Panc1 (cell line): ENCODE data around the gene GABRA4. TPM values are rescaled to one million over a fixed set of nuclear protein-coding genes. Genes with fewer than 3 reads are reported as not detected.

Source experiments
- ATAC-seq: fragments of 200-7000 bp; cut with Tn5 transposase; 2 replicates; pipeline ENCODE4 v1.9.1; 2020; ENCODE audit warnings: mild to moderate bottlenecking, moderate library complexity
- BruUV-seq: library from RNA; stranded (reverse); fragments of 400-500 nt; replicated peaks from 2 replicates; lab custom pipeline; 2021; lab: Mats Ljungman, UMichigan
- CTCF ChIA-PET: fragments of 300-600 bp; sonication (Branson Sonifier 250); formaldehyde crosslinking; loops from one replicate; lab custom pipeline; 2022; ENCODE audit warnings: antibody characterized with exemption; lab: Charles Lee
- POLR2A ChIA-PET: fragments of 300-600 bp; sonication (Branson Sonifier 250); formaldehyde crosslinking; loops from one replicate; lab custom pipeline; 2022; ENCODE audit warnings: antibody characterized with exemption; lab: Charles Lee
- DNase-seq: peaks from one replicate; pipeline ENCODE4 v3.0.0-alpha.2; 2010; ENCODE audit warnings: low read depth, low spot score
- H3K27ac ChIP-seq: 2 replicates; pipeline ENCODE4 v1.5.1; 2011; ENCODE audit warnings: mild to moderate bottlenecking, low read length, inconsistent platforms
- H3K27me3 ChIP-seq: fragments of 200-500 bp; sonication (Bioruptor generic); 2 replicates; pipeline ENCODE4 v1.6.0; 2014; ENCODE audit warnings: low read length, inconsistent platforms; ENCODE audit not compliant: control insufficient read depth, insufficient read depth
- H3K36me3 ChIP-seq: fragments of 200-500 bp; sonication (Bioruptor generic); 2 replicates; pipeline ENCODE4 v1.5.1; 2014; ENCODE audit warnings: inconsistent platforms, mild to moderate bottlenecking, low read length, moderate library complexity; ENCODE audit not compliant: control insufficient read depth, insufficient read depth
- H3K4me1 ChIP-seq: 2 replicates; pipeline ENCODE4 v1.5.1; 2011; ENCODE audit warnings: inconsistent platforms, mild to moderate bottlenecking, low read length, moderate library complexity; ENCODE audit not compliant: control insufficient read depth, insufficient read depth
- H3K4me3 ChIP-seq, 2 experiments: 2 replicates each; pipeline ENCODE4 v1.5.1; 2011 to 2012; ENCODE audit warnings: low read depth in 2 of 2, low read length in 2 of 2, mild to moderate bottlenecking in 2 of 2, inconsistent platforms in 1 of 2, moderate library complexity in 1 of 2
- H3K9me3 ChIP-seq: fragments of 200-500 bp; sonication (Bioruptor generic); 2 replicates; pipeline ENCODE4 v1.5.1; 2014; ENCODE audit warnings: low read depth, mild to moderate bottlenecking, inconsistent platforms, low read length, moderate library complexity; ENCODE audit not compliant: control insufficient read depth, insufficient read depth
- POLR2AphosphoS5 ChIP-seq: IDR thresholded peaks from 2 replicates; pipeline ENCODE4 v1.6.1; 2012; ENCODE audit warnings: mild to moderate bottlenecking, low read depth, low read length, moderate library complexity
- SIN3A ChIP-seq: IDR thresholded peaks from 2 replicates; pipeline ENCODE4 v1.6.1; 2012; ENCODE audit warnings: low read depth, mild to moderate bottlenecking, low read length, moderate library complexity, borderline replicate concordance; ENCODE audit not compliant: insufficient read depth
- TCF7L2 ChIP-seq: IDR thresholded peaks from 2 replicates; pipeline ENCODE4 v1.6.1; 2011; ENCODE audit warnings: mild to moderate bottlenecking, low read depth, low read length, inconsistent platforms
- in situ Hi-C: cut with HindIII; loops from 2 replicates; pipeline ENCODE4 v1.10.0; 2016; ENCODE audit warnings: low sequenced_read_pairs, low pct_unique_long_range_greater_than_20kb
- intact Hi-C: fragments of 100-400 bp; cut with micrococcal nuclease; formaldehyde crosslinking; loops from one replicate; pipeline ENCODE4 v1.10.0; 2022; ENCODE audit not compliant: unreplicated experiment
- total RNA-seq: library from RNA; stranded (reverse); gene quantifications from one replicate; pipeline ENCODE4 v1.2.1, GENCODE V29; 2021; ENCODE audit not compliant: unreplicated experiment
- TF ChIP-seq, protein P1 (sequence below), 2 experiments: IDR thresholded peaks; 2 replicates each; pipeline ENCODE4 v1.6.1; 2011 to 2012; ENCODE audit warnings: low read depth in 2 of 2, control low read depth in 1 of 2, low read length in 1 of 2, mild to moderate bottlenecking in 1 of 2, moderate library complexity in 1 of 2; ENCODE audit not compliant: insufficient read depth in 1 of 2
- TF ChIP-seq, protein P2 (sequence below): fragments of 450-650 bp; IDR thresholded peaks from 2 replicates; pipeline ENCODE4 v1.5.1; 2017; ENCODE audit warnings: mild to moderate bottlenecking

Gene GABRA4
- total RNA-seq, 1 experiment from 2014 or later, result not detected

DNA sequence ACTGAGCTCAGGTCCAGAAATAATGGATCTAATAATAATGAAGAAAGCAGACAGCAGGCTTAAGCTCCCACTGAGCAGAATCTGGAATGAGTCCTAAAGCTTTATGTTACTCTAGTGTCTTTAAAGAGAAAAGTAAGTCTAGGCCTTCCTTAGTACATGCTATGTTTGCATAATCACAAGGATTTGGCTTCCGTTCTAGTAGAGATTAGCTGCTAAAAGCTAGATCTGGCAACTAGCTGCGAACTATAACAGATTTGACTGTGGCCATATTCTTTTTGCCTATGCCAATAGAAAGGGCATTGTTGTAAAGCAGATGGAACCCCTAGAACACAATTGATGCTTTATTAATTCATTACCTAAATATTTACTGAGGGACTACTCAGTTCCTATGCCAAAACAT lies 103.3 kb downstream of the GABRA4 start:
- ChIA-PET CTCF (no interaction called here), POLR2A (no interaction called here)
- H3K27ac ChIP-seq, result no peak overlapping the region
- no peaks in the 10 kb centered on the region for H3K27me3 ChIP-seq
- BruUV-seq, result no TSS peak
- H3K4me3 ChIP-seq, result no peak overlapping the region
- H3K4me1 ChIP-seq, result no peaks in the 10 kb centered on the region
- ATAC-seq, result no peak
- TF ChIP-seq, protein P1, sequence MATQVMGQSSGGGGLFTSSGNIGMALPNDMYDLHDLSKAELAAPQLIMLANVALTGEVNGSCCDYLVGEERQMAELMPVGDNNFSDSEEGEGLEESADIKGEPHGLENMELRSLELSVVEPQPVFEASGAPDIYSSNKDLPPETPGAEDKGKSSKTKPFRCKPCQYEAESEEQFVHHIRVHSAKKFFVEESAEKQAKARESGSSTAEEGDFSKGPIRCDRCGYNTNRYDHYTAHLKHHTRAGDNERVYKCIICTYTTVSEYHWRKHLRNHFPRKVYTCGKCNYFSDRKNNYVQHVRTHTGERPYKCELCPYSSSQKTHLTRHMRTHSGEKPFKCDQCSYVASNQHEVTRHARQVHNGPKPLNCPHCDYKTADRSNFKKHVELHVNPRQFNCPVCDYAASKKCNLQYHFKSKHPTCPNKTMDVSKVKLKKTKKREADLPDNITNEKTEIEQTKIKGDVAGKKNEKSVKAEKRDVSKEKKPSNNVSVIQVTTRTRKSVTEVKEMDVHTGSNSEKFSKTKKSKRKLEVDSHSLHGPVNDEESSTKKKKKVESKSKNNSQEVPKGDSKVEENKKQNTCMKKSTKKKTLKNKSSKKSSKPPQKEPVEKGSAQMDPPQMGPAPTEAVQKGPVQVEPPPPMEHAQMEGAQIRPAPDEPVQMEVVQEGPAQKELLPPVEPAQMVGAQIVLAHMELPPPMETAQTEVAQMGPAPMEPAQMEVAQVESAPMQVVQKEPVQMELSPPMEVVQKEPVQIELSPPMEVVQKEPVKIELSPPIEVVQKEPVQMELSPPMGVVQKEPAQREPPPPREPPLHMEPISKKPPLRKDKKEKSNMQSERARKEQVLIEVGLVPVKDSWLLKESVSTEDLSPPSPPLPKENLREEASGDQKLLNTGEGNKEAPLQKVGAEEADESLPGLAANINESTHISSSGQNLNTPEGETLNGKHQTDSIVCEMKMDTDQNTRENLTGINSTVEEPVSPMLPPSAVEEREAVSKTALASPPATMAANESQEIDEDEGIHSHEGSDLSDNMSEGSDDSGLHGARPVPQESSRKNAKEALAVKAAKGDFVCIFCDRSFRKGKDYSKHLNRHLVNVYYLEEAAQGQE (IDR thresholded peaks at IDR 0.05; ENCODE audit: insufficient read depth in 1 of 2, low read depth in 2 of 2, low read length in 1 of 2), result no peak
- TF ChIP-seq TCF7L2 (no peak), SIN3A (no peak), POLR2AphosphoS5 (no peak)
- TF ChIP-seq, protein P2, sequence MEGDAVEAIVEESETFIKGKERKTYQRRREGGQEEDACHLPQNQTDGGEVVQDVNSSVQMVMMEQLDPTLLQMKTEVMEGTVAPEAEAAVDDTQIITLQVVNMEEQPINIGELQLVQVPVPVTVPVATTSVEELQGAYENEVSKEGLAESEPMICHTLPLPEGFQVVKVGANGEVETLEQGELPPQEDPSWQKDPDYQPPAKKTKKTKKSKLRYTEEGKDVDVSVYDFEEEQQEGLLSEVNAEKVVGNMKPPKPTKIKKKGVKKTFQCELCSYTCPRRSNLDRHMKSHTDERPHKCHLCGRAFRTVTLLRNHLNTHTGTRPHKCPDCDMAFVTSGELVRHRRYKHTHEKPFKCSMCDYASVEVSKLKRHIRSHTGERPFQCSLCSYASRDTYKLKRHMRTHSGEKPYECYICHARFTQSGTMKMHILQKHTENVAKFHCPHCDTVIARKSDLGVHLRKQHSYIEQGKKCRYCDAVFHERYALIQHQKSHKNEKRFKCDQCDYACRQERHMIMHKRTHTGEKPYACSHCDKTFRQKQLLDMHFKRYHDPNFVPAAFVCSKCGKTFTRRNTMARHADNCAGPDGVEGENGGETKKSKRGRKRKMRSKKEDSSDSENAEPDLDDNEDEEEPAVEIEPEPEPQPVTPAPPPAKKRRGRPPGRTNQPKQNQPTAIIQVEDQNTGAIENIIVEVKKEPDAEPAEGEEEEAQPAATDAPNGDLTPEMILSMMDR, result no peak
- intact Hi-C loops, result no loop called here
- DNase-seq, result no peak
- H3K36me3 ChIP-seq, result no peaks in the 10 kb centered on the region
- in situ Hi-C loops, result no loop called here
- no peaks in the 10 kb centered on the region for H3K9me3 ChIP-seq

DNA sequence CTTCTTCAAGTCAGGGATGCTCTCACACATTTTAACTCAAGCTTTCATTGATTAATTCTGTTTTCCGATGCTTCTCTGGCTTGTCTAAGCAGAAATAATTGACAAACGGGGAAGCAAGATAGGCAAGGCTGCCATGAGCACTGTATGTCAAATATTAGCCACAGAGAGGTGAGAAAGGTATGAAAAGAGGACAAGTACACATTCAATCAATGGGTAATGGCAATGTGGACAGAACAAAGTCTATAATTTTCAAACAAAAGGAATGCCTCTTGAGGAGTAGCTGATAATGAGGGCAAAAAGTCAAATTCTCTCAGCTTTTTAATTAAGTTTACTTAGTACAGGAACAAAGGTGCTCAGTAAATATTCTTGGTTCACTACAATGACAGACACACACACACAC lies 104.0 kb downstream of the GABRA4 start:
- no TSS peak for BruUV-seq

More for the DNA sequence above, 104.0 kb downstream of the GABRA4 start:
- DNase-seq (no peak), ATAC-seq (no peak)
- no peak overlapping the region for H3K4me3 ChIP-seq
- no peaks in the 10 kb centered on the region for H3K9me3 ChIP-seq
- in situ Hi-C loops, result no loop called here
- H3K27ac ChIP-seq, result no peak overlapping the region
- TF ChIP-seq SIN3A (no peak), POLR2AphosphoS5 (no peak), TCF7L2 (no peak)
- TF ChIP-seq, protein P2, result no peak
- TF ChIP-seq, protein P1 (IDR thresholded peaks at IDR 0.05; ENCODE audit: insufficient read depth in 1 of 2, low read depth in 2 of 2, low read length in 1 of 2), result no peak
- POLR2A ChIA-PET, result no interaction called here
- intact Hi-C loops, result no loop called here
- CTCF ChIA-PET, result no interaction called here
- H3K4me1 ChIP-seq, result no peaks in the 10 kb centered on the region
- H3K36me3 ChIP-seq, result no peaks in the 10 kb centered on the region
- no peaks in the 10 kb centered on the region for H3K27me3 ChIP-seq
